Gastroesophageal sphincter (tissue), 3 donors: Measurements from ENCODE around the gene GLCCI1.

ENCODE experiments used
- EP300 ChIP-seq: sonication (generic); formaldehyde crosslinking; IDR thresholded peaks from one replicate; pipeline ENCODE4 v1.6.1; 2017; ENCODE audit warnings: antibody characterized with exemption, mild to moderate bottlenecking
- POLR2A ChIP-seq, 2 donors: fragments of 450-650 bp; IDR thresholded peaks; one replicate each; pipeline ENCODE4 v1.6.1; 2017; ENCODE audit warnings: antibody characterized with exemption in 2 of 2, mild to moderate bottlenecking in 2 of 2, moderate library complexity in 1 of 2
- POLR2AphosphoS5 ChIP-seq: sonication (generic); formaldehyde crosslinking; IDR thresholded peaks from one replicate; pipeline ENCODE4 v1.6.1; 2017; ENCODE audit warnings: antibody characterized with exemption
- TF ChIP-seq, protein P1 (sequence below), 4 experiments: fragments of 200-600 bp in 2 of 4; fragments of 450-650 bp in 2 of 4; sonication (generic) in 1 of 4; IDR thresholded peaks; one replicate each; pipeline ENCODE4 v1.5.1; 2017 to 2019; ENCODE audit warnings: antibody characterized with exemption in 4 of 4, mild to moderate bottlenecking in 2 of 4, moderate library complexity in 2 of 4

DNA sequence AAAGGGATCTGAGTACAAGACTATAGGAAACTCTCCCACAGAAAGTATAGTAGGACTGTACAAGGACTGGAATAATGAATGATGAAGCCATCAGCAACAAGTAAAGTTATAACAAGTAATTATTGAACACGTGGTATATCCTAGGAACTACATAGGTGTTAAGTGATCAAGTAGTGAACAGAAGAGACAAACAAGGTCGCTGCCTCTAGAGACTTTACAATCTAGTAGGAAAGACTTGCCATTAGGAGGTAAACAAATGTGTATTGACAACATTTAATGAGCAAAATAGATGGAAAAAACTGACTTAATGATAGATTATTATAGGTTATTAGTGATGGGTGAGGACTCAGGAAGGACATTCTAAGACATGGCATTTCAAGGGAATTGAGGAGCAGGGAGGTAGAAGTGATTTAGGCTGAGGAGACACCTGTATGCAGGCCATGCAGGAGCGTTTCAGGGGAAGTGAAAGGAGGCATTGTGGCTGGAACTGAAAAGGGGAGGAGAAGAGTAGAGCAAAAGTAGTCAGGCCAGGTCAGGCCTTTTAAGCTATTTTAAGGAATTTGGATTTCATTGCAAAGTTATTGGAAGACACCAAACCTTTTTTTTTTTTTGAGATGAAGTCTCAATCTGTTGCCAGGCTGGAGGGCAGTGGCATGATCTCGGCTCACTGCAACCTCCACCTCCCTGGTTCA lies 8.5 kb upstream of the GLCCI1 start:
- TF ChIP-seq, protein P1, sequence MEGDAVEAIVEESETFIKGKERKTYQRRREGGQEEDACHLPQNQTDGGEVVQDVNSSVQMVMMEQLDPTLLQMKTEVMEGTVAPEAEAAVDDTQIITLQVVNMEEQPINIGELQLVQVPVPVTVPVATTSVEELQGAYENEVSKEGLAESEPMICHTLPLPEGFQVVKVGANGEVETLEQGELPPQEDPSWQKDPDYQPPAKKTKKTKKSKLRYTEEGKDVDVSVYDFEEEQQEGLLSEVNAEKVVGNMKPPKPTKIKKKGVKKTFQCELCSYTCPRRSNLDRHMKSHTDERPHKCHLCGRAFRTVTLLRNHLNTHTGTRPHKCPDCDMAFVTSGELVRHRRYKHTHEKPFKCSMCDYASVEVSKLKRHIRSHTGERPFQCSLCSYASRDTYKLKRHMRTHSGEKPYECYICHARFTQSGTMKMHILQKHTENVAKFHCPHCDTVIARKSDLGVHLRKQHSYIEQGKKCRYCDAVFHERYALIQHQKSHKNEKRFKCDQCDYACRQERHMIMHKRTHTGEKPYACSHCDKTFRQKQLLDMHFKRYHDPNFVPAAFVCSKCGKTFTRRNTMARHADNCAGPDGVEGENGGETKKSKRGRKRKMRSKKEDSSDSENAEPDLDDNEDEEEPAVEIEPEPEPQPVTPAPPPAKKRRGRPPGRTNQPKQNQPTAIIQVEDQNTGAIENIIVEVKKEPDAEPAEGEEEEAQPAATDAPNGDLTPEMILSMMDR (IDR thresholded peaks at IDR 0.05): no peak
- TF ChIP-seq POLR2A (IDR thresholded peaks at IDR 0.05) (no peak), EP300 (no peak), POLR2AphosphoS5 (no peak)
